Erythroblast (primary cell): ENCODE results near the gene MZF1.

Source experiments
- GATA1 ChIP-seq: IDR thresholded peaks from 2 replicates; pipeline ENCODE4 v1.6.1; 2011; ENCODE audit warnings: low read depth, mild to moderate bottlenecking, control low read depth, low read length, moderate library complexity
- POLR2A ChIP-seq: IDR thresholded peaks from 2 replicates; pipeline ENCODE4 v1.6.1; 2011; ENCODE audit warnings: mild to moderate bottlenecking, low read length

DNA sequence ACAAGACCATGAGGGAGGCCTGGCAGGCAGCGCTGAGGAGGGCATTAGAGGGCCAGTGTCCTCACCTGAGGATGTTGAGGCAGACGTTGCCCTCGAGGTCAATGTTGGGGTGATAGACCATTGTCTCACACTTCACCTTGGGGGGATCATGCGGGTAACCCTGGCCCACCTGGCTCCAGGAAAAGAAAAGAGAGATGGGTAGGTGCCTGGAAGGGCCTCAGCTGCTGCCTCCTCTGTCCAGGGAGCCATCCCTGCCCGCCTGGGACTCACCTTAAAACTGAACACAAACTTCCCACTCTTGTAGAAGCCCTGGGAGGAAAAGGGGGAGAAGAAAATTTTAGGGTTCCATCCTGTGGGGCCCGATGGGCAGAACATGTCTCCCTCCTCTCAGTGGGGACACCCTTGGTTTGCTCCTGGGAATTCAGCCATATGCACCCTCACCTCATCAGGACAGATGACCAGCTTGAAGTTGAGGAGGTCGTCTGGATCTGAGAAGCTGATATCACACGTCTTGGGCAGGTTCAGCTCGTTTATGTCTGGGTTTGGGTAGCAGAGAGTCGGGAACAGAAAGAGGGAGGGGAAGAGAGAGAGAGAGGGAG lies 16.4 kb downstream of the MZF1 start:
- TF ChIP-seq POLR2A (no peak), GATA1 (no peak)
